Stimulated activated CD4-positive, alpha-beta T cell treated with anti-CD3 and anti-CD28 coated beads, Interleukin-1b, Interleukin-23, amount 100 ng/mL, for 48 hours (primary cell): ENCODE measurements around the gene PINLYP.

Source experiments
- DNase-seq: peaks from one replicate; pipeline ENCODE4 v3.0.0-alpha.2; 2020

Gene PINLYP

GRCh38 chr19:43607238-43608205, 31.9 kb downstream of the PINLYP start:
- DNase-seq: no peak

- no peak for DNase-seq
Observed at GRCh38 chr19:43609872-43610271, 34.3 kb downstream of the PINLYP start.

DNA sequence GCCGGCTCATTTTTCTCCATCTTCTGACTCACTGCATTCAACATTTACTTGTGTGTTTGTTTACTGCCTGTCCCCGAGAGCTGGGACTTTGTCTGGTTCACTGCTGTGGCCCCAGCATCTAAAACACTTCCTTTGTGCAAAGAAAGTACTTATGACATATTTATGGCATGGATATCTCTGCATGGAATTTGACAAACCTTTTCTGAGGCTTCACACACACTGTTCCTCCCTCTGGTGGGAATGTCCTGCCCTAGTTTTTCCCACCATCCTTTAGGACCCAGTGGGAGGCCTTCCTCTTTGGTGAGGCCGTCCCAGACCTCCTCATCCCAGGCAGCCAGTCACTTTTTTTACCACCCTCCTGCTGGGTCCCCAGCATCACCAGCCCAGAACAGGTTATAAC, 34.9 kb downstream of the PINLYP start:
- DNase-seq: no peak

- no peak for DNase-seq
Observed at GRCh38 chr19:43611788-43612187, 36.2 kb downstream of the PINLYP start, which contains the start of gene SRRM5. Gene SRRM5 (plus strand): TSS chr19:43612088. CDS start chr19:43612122, 34 bp downstream.

- no peak for DNase-seq
Observed at GRCh38 chr19:43612374-43612773, 36.8 kb downstream of the PINLYP start.

- DNase-seq: no peak
Observed at GRCh38 chr19:43616306-43616705, 40.7 kb downstream of the PINLYP start.

DNA sequence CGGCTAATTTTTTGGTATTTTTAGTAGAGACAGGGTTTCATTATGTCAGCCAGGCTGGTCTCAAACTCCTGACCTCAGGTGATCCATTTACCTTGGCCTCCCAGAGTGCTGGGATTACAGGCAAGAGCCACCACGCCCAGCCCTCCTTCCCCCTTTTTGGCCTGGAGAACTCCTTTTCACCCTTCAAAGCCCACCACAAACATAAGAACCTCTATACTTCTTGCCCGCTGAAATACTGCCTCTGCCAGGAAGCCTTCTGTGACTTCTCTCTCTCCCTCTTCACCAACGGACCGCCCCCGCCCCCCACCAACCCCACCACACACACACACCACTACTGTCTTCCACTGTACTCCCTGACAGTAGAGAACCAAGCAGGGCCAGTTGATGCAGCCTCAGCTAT, 41.4 kb downstream of the PINLYP start:
- DNase-seq: no peak

DNA sequence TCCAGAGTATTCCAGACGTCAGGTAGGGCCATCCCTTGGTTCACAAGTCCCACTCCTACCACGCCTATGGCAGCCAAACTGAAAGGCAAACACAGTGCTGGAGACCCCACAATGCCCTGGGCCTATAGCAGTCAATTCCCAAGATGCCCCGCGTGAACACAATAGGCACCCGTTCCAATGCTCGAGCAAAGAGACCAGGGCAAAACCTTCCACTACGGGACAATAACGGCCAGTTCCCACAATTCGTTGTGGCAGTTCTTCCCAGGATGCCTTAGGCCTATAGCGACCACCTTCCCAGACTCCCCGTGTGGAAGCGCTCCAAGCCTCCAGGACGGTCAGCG, 43.3 kb downstream of the PINLYP start:
- peak; percentile 64 for DNase-seq

GRCh38 chr19:43619262-43620060, 43.9 kb downstream of the PINLYP start, which contains the start of gene ZNF428:
Gene ZNF428 (minus strand): TSS chr19:43619629. CDS start chr19:43614304, 5,325 bp downstream.
- DNase-seq: peak; percentile 90

GRCh38 chr19:43620061-43621001, 44.7 kb downstream of the PINLYP start:
- no peak for DNase-seq

GRCh38 chr19:43622070-43622469, 46.5 kb downstream of the PINLYP start:
- no peak for DNase-seq

DNA sequence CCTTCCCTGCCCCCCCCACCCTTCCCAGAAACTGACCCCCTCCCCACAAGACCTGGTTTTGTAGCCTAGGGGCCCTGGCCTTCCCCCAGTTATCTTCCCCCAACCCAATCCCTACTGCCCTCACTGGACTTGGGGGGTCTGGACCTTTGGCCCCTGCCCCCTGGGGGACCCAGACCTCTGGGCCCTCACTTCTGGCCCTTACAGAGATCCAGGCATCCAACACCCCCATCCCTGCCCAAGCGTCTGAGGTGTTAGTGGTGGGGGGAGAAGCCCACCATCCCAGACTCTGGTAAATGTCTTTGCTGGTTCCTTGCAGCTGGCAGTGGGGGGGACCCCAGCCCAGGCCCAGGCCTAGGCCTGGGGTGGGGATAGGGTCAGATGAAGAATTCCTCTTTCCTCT, 47.4 kb downstream of the PINLYP start:
- DNase-seq: no peak

- no peak for DNase-seq
Observed at GRCh38 chr19:43623889-43624670, 48.5 kb downstream of the PINLYP start.

GRCh38 chr19:43624933-43625332, 49.3 kb downstream of the PINLYP start:
- DNase-seq: peak; percentile 90

- no peak for DNase-seq
Observed at GRCh38 chr19:43625918-43626579, 50.4 kb downstream of the PINLYP start.

DNA sequence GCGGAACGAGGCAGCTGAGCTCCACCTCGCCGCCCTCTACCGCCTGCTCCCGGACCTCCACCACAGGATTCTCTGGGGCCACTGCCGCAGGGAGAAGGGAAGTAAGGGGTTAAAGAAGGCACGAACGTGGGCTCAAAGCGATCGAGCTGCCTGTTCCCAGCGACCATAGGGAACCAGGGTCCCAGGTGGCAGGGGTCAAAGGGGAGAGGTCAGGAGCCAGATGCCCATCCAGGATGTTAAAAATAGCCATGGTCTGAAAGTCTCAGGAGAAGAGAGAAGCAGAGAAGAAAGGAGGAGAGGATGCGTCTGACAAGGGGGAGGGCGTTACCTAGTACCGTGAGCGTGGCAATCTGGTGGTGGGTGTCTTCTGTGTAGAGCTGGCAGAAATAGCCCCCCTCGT, 51.2 kb downstream of the PINLYP start:
- DNase-seq: no peak

GRCh38 chr19:43628646-43629326, 53.2 kb downstream of the PINLYP start:
- no peak for DNase-seq

DNA sequence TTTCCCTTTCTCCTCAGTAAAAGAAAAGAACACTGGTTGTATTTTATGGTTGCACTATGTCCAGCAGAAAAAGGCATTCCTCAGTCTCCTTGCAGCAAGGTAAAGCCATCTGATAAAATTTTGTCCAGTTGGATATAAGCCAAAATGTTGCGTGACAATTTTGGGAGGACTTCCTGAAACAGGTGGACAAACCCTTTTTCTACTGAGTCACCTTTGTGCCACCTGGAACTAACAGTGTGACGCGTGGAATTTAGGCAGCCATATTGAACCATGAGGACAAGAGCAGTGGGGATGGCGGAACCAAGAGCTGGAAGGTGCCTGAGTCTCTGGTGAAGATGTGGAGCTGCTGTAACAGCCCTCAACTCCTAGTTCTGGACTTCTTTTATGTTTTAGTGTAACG, 55.9 kb downstream of the PINLYP start:
- DNase-seq: no peak
